Stimulated activated CD8-positive, alpha-beta memory T cell treated with anti-CD3 and anti-CD28 coated beads, Interleukin-4, amount 100 ng/mL, for 4 hours (primary cell): ENCODE data around the gene RSF1.

ENCODE experiments used
- DNase-seq, 2 donors: peaks; one replicate each; pipeline ENCODE4 v3.0.0-alpha.2; 2020; ENCODE audit warnings: low read depth in 2 of 2, low spot score in 1 of 2

RSF1 gene

GRCh38 chr11:77630157-77630710 is 190.3 kb downstream of the RSF1 start:
- no peak for DNase-seq

- no peak for DNase-seq
Measured at GRCh38 chr11:77619576-77620198, 200.8 kb downstream of the RSF1 start.

GRCh38 chr11:77617892-77618291 is 202.6 kb downstream of the RSF1 start:
- no peak for DNase-seq

- no peak for DNase-seq
Measured at GRCh38 chr11:77611921-77612320, 208.6 kb downstream of the RSF1 start.
